C4-2B (cell line): ENCODE data around the gene MID1.

ENCODE experiments used
- H3K27ac ChIP-seq: fragments of 450-650 bp; 2 replicates; pipeline ENCODE4 v1.5.1; 2017
- CTCF ChIP-seq: fragments of 450-650 bp; conservative IDR thresholded peaks from 2 replicates; pipeline ENCODE4 v1.5.1; 2017; ENCODE audit warnings: mild to moderate bottlenecking
- ZFX ChIP-seq: fragments of 450-650 bp; IDR thresholded peaks from 2 replicates; pipeline ENCODE4 v1.6.1; 2017

The MID1 gene

DNA sequence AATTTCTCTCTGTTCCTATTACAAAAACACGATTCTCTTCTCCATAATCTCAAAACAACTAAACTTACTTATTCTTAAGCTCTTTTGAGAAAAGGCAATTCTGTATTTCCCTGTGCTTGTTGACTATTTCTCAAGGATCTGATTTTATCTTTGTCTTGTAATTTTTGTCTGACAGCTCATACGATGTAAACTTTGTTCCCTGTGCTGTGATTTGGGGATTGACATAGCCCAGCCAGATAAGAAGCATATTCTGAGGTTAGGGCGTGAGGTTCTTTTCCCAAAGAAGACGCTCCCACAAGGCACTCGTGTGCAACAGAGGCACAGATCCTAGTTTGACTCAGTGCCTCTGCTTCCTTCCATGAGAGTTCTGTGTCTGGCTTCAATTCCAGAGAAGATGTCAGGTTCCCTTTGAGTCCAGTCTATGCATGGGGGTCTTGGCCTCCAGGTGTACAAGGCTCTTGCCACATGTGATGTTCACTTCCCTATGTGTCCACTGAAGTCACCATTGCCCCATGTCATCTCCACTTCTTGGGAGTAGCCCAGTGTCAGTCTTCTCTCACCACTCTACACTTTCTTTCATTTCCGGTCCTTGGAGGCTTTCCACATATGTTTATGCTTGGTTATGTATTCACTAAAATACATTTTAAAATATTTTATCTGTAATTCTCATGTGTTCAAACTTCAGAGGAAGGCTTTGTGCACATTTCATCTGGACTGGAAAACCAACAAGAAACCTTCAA lies 94.8 kb downstream of the MID1 start:
- TF ChIP-seq ZFX: no peak
- no peak for TF ChIP-seq CTCF
- no peak overlapping the region for H3K27ac ChIP-seq

DNA sequence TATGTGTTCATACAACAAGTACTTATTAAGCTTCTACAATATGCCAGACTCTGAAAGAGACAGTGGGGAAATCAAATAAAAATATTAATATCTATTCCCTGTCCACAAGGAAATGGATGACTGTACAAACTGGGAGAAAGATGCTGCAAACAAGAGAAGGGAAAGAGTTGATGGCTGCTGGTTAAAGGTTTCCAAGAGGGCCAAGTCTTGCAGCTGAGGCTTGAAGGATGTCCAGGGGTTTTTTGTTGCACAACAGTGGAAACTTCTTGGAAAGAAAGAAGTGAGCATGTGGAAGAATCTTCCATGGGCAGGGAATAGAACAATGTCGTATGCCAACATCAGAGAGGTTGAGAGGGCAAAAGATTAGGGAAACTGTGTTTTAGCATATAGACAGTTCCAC lies 95.8 kb downstream of the MID1 start:
- no peak for TF ChIP-seq CTCF
- no peak for TF ChIP-seq ZFX
- no peak overlapping the region for H3K27ac ChIP-seq

- H3K27ac ChIP-seq: no peak overlapping the region
- TF ChIP-seq ZFX (no peak), CTCF (no peak)
Measured at GRCh38 chrX:10519761-10520160, 100.6 kb downstream of the MID1 start.

DNA sequence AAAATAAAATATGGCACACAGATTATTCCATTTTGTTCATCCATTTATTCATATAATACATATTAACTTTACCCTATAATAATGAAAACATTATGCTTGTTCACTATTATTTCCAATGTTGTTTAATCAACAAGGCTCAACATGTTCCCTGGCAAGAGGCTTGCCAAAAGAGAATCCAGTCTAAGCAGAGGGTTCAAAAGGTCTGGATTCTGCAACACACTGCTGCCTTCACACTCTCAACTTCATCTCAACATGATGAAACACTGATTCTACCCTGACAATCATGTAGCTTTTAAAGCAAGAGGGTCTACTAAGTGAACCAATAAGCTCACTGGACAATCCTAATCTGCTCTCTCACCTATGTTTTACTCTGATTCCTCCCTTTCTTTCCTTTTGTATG lies 101.1 kb downstream of the MID1 start:
- TF ChIP-seq ZFX (no peak), CTCF (no peak)

DNA sequence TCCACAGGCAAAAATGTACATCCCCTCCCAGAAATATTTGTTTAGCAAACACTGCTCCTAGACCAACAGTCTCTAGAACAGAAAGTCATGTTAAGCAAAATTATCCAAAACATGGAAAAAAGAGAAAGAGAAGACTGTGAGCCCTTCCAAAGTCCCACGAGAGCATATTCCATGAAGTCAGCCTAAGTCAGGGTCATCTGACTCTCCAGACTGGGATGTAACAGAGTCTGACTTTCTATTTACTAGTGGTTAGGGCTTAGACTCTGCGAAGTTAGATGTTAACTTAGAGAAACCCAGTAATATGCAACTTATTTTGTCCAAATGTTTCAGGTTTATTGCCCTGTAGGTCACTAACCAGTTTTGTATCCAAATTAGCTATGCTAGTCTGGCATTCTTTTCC lies 102.3 kb downstream of the MID1 start:
- TF ChIP-seq CTCF (no peak), ZFX (no peak)

More for the DNA sequence above, 101.1 kb downstream of the MID1 start:
- H3K27ac ChIP-seq: no peak overlapping the region

DNA sequence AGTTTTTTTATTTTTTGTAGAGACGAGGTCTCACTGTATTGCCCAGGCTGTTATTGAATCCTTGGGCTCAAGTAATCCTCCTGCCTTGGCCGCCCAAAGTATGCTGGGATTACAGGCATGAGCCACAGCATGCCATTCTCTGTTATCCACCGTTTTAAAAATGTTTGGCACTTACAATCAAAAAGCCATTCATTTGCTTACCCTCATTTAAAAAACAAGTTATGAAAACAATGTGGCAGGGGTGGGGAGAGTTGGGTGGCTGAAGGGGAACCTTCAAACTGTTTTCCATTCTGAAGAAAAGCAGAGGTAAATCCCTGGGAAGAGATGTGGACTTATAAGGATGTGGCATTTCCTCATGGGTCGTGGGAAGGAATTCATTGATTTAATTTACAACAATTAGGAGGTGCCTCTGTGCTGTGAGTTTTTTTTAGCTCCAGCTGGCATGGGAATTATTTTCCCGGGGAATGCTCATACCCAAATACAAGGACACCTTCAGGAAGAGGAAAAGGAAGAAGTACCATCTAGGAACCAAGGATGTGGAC lies 103.5 kb downstream of the MID1 start:
- TF ChIP-seq CTCF (no peak), ZFX (no peak)
- no peak overlapping the region for H3K27ac ChIP-seq

More for the DNA sequence above, 102.3 kb downstream of the MID1 start:
- H3K27ac ChIP-seq: no peak overlapping the region

- TF ChIP-seq CTCF (no peak), ZFX (no peak)
- no peak overlapping the region for H3K27ac ChIP-seq
Measured at GRCh38 chrX:10514891-10515290, 105.5 kb downstream of the MID1 start.
